GM23248 (cell line): ENCODE measurements around the gene PASD1. TPM values are rescaled to one million over a fixed set of nuclear protein-coding genes. Genes with fewer than 3 reads are reported as not detected.

Experiments
- DNase-seq: peaks from one replicate; pipeline ENCODE4 v3.0.0-alpha.2; 2015
- H2AFZ ChIP-seq: fragments of 200-600 bp; sonication (generic); 2 replicates; pipeline ENCODE4 v1.6.1; 2016; ENCODE audit warnings: antibody characterized with exemption
- H3F3A ChIP-seq: fragments of 200-600 bp; sonication (generic); 2 replicates; pipeline ENCODE4 v1.6.1; 2016; ENCODE audit warnings: mild to moderate bottlenecking, antibody characterized with exemption, mixed run types; ENCODE audit not compliant: insufficient read depth
- H3K27ac ChIP-seq: fragments of 200-600 bp; sonication (generic); 2 replicates; pipeline ENCODE4 v1.5.1; 2016; ENCODE audit warnings: mild to moderate bottlenecking
- H3K27me3 ChIP-seq: fragments of 200-600 bp; sonication (generic); replicated peaks from 2 replicates; pipeline ENCODE4 v1.6.1; 2016; ENCODE audit warnings: mild to moderate bottlenecking; ENCODE audit not compliant: insufficient read depth
- H3K36me3 ChIP-seq: fragments of 200-600 bp; sonication (generic); 2 replicates; pipeline ENCODE4 v1.6.1; 2016; ENCODE audit warnings: low read depth, mild to moderate bottlenecking
- H3K4me1 ChIP-seq: fragments of 200-600 bp; sonication (generic); 2 replicates; pipeline ENCODE4 v1.6.1; 2016; ENCODE audit warnings: mild to moderate bottlenecking; ENCODE audit not compliant: insufficient read depth
- H3K4me2 ChIP-seq: fragments of 200-600 bp; sonication (generic); one replicate; pipeline ENCODE4 v1.6.1; 2016; ENCODE audit warnings: mild to moderate bottlenecking; ENCODE audit not compliant: unreplicated experiment
- H3K4me3 ChIP-seq: fragments of 200-600 bp; sonication (generic); 2 replicates; pipeline ENCODE4 v1.5.1; 2016; ENCODE audit warnings: mild to moderate bottlenecking
- H3K79me2 ChIP-seq: fragments of 200-600 bp; sonication (generic); 2 replicates; pipeline ENCODE4 v1.6.1; 2016; ENCODE audit warnings: mild to moderate bottlenecking; ENCODE audit not compliant: insufficient read depth
- H3K9ac ChIP-seq: fragments of 200-600 bp; sonication (generic); 2 replicates; pipeline ENCODE4 v1.6.1; 2016; ENCODE audit warnings: mild to moderate bottlenecking
- H3K9me2 ChIP-seq: fragments of 200-600 bp; sonication (generic); 2 replicates; pipeline ENCODE4 v1.6.1; 2016; ENCODE audit warnings: mixed run types, mild to moderate bottlenecking, moderate library complexity; ENCODE audit not compliant: insufficient read depth
- H3K9me3 ChIP-seq: fragments of 200-600 bp; sonication (generic); one replicate; pipeline ENCODE4 v1.6.1; 2017; ENCODE audit warnings: low read depth
- H4K20me1 ChIP-seq: fragments of 200-600 bp; sonication (generic); 2 replicates; pipeline ENCODE4 v1.6.0; 2016; ENCODE audit not compliant: insufficient read depth
- EZH2 ChIP-seq: fragments of 200-600 bp; sonication (generic); IDR thresholded peaks from 2 replicates; pipeline ENCODE4 v1.6.1; 2018; ENCODE audit warnings: antibody characterized with exemption, mild to moderate bottlenecking; ENCODE audit not compliant: insufficient read depth, poor library complexity, severe bottlenecking
- EZH2phosphoT487 ChIP-seq: fragments of 200-600 bp; sonication (generic); IDR thresholded peaks from 2 replicates; pipeline ENCODE4 v1.6.1; 2018; ENCODE audit warnings: antibody characterized with exemption, moderate library complexity, mild to moderate bottlenecking, low read depth; ENCODE audit not compliant: insufficient read depth
- WGBS, 2 experiments: methylation state at CpG; one replicate each; pipeline ENCODE4 v1.1.6; 2015 to 2017; ENCODE audit warnings: low lambda C conversion rate in 2 of 2, low coverage in 1 of 2; ENCODE audit errors: missing lambda C conversion rate in 2 of 2; 5-methylcytosine and 5-hydroxymethylcytosine counted together
- in situ Hi-C: fragments of 300-500 bp; cut with MboI; formaldehyde crosslinking; loops from 2 replicates; pipeline ENCODE4 v1.15.0; 2020
- polyA plus RNA-seq: library from polyadenylated mRNA; unstranded; fragments of >200 nt; fragmentation: Nextera tagmentation; extraction: Ambion mirVana; gene quantifications from 2 replicates; pipeline ENCODE4 v1.2.1, GENCODE V29; 2016
- total RNA-seq: library from RNA; depleted of rRNA; stranded (reverse); fragments of >200 nt; shearing (Covaris generic); gene quantifications from 2 replicates; pipeline ENCODE4 v1.2.3, GENCODE V29; 2014; rRNA removed

Gene PASD1
- total RNA-seq (not detected in 2 replicates), polyA plus RNA-seq (not detected in 2 replicates)

GRCh38 chrX:151563449-151563848 is at the start of gene PASD1:
Gene PASD1 (plus strand): TSS chrX:151563675. CDS start chrX:151601554, 37,879 bp downstream.
- Histone ChIP-seq H3K9me2 (no peaks in the 10 kb centered on the region), H3K27me3 (no peaks in the 10 kb centered on the region), H3K9ac (no peak within 1 kb of the TSS), H3K4me2 (no peak within 1 kb of the TSS), H3K9me3 (no peaks in the 10 kb centered on the region), H3K79me2 (no peaks in the 10 kb centered on the region), H3K4me1 (no peaks in the 10 kb centered on the region), H3K36me3 (no peaks in the 10 kb centered on the region), H3K27ac (no peak within 1 kb of the TSS), H2AFZ (no peak within 1 kb of the TSS), H3K4me3 (no peak within 1 kb of the TSS), H4K20me1 (no peaks in the 10 kb centered on the region), H3F3A (no peaks in the 10 kb centered on the region)
- TF ChIP-seq EZH2, result no peak
- WGBS, 2 experiments, result 74 to 80% methylated on average over 12 to 14 of the region's 16 CpGs
- in situ Hi-C loops, result no loop called here
- DNase-seq, result no peak

GRCh38 chrX:151515237-151515636 is 48.2 kb upstream of the PASD1 start:
- WGBS, 2 experiments, result 17% methylated on average over 1 of the region's 2 CpGs; no CpG with 5 or more reads in 1 of the 2 experiments
- in situ Hi-C loops, result no loop called here
- TF ChIP-seq EZH2 (no peak), EZH2phosphoT487 (no peak)

GRCh38 chrX:151516538-151517187 is 46.8 kb upstream of the PASD1 start:
- WGBS, 2 experiments, result 28 to 45% methylated on average over 8 to 10 of the region's 15 CpGs
- Histone ChIP-seq H3K27me3 (no peaks in the 10 kb centered on the region), H3K9me3 (no peaks in the 10 kb centered on the region), H3K4me1 (no peaks in the 10 kb centered on the region), H3K79me2 (no peaks in the 10 kb centered on the region), H3K36me3 (no peaks in the 10 kb centered on the region), H3K9me2 (no peaks in the 10 kb centered on the region), H3K4me3 (no peak overlapping the region), H3K27ac (no peak overlapping the region), H2AFZ (no peak overlapping the region), H3F3A (no peaks in the 10 kb centered on the region), H3K4me2 (no peak overlapping the region), H3K9ac (no peak overlapping the region), H4K20me1 (no peaks in the 10 kb centered on the region)
- in situ Hi-C loops, result no loop called here
- DNase-seq, result no peak
- TF ChIP-seq EZH2 (no peak), EZH2phosphoT487 (no peak)

More at GRCh38 chrX:151515237-151515636, 48.2 kb upstream of the PASD1 start:
- no peaks in the 10 kb centered on the region for H3K4me1 ChIP-seq
- no peaks in the 10 kb centered on the region for H3K9me3 ChIP-seq
- H3K4me2 ChIP-seq, result no peak overlapping the region
- H3K27ac ChIP-seq, result no peak overlapping the region
- no peaks in the 10 kb centered on the region for H3K79me2 ChIP-seq
- H3K9me2 ChIP-seq, result no peaks in the 10 kb centered on the region
- H3K9ac ChIP-seq, result no peak overlapping the region
- no peaks in the 10 kb centered on the region for H3K27me3 ChIP-seq
- H2AFZ ChIP-seq, result no peak overlapping the region
- no peaks in the 10 kb centered on the region for H3K36me3 ChIP-seq
- H4K20me1 ChIP-seq, result no peaks in the 10 kb centered on the region
- no peaks in the 10 kb centered on the region for H3F3A ChIP-seq
- no peak overlapping the region for H3K4me3 ChIP-seq
- no peak for DNase-seq

GRCh38 chrX:151517421-151517820 is 46.1 kb upstream of the PASD1 start:
- H3K27me3 ChIP-seq, result no peaks in the 10 kb centered on the region
- WGBS, 2 experiments, result 29 to 49% methylated on average over 2 of the region's 2 CpGs
- H3K4me2 ChIP-seq, result no peak overlapping the region
- no peaks in the 10 kb centered on the region for H3K4me1 ChIP-seq
- H3K9ac ChIP-seq, result no peak overlapping the region
- H3K36me3 ChIP-seq, result no peaks in the 10 kb centered on the region
- H4K20me1 ChIP-seq, result no peaks in the 10 kb centered on the region
- H3K9me2 ChIP-seq, result no peaks in the 10 kb centered on the region
- DNase-seq, result no peak
- TF ChIP-seq EZH2phosphoT487, result no peak
- no peak for TF ChIP-seq EZH2
- H3K4me3 ChIP-seq, result no peak overlapping the region
- in situ Hi-C loops, result no loop called here
- H3K9me3 ChIP-seq, result no peaks in the 10 kb centered on the region
- no peak overlapping the region for H2AFZ ChIP-seq
- no peak overlapping the region for H3K27ac ChIP-seq
- H3K79me2 ChIP-seq, result no peaks in the 10 kb centered on the region
- H3F3A ChIP-seq, result no peaks in the 10 kb centered on the region
